Measurements from ENCODE around the gene ARFGAP3. TPM values are rescaled to one million over a fixed set of nuclear protein-coding genes. Genes with fewer than 3 reads are reported as not detected.

The ARFGAP3 gene
- total and polyA plus RNA-seq, 7 experiments from 2014 or later = 22.9 to 38.4 (median 30.6) TPM

DNA sequence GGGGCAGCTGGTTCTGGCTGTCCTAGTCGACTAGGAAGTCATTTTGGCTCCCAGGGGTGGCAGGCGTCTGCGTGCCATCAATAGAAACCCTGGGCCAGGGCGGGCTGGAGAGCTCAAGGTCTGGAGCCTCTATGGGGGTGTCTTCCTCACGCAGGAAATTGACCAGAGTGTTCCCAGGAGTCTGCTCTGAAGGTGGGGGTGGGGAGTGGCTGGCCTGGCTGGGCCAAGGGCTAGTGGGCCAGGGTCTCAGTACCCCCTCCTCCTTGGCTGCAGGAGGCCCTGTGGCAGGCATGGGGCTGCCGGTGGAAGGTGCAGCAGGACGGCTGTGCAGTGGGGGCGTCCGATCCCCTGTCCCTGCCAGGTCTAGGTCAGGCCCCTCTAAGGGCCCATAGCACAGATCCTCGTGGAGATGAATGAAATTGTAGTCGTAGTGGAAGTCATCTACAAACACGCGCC is 64.6 kb downstream of the ARFGAP3 start:
- H3K4me1 Mint-ChIP-seq = peaks cover 0 to 4% (median 0%) of the 10 kb centered on the region in 7 donors
- H3K4me1 ChIP-seq (ENCODE audit: control insufficient read depth in 2 of 2, insufficient read depth in 2 of 2, low read length in 2 of 2) = no peaks in the 10 kb centered on the region
- H3K4me3 Mint-ChIP-seq = no peak overlapping the region
- no peaks in the 10 kb centered on the region for H3K9me3 Mint-ChIP-seq
- no peak overlapping the region for H3K27ac Mint-ChIP-seq
- H3K27ac ChIP-seq (ENCODE audit: low read depth, low read length) = no peak overlapping the region
- intact Hi-C loops (cut with micrococcal nuclease) = no loop called here
- CTCF ChIA-PET = no interaction called here
- ATAC-seq (peak; percentile 10), DNase-seq (no peak)
- no peak overlapping the region for H3K4me3 ChIP-seq (ENCODE audit: low read length)
- POLR2A ChIA-PET = no interaction called here
- no peaks in the 10 kb centered on the region for H3K27me3 Mint-ChIP-seq
- H3K36me3 ChIP-seq (ENCODE audit: control insufficient read depth in 2 of 3, insufficient read depth in 3 of 3, low read length in 3 of 3) = peaks cover 0 to 10% (median 0%) of the 10 kb centered on the region in 3 experiments
- H3K36me3 Mint-ChIP-seq = peaks cover 0 to 8% (median 2%) of the 10 kb centered on the region in 5 donors
- no peaks in the 10 kb centered on the region for H3K27me3 ChIP-seq (ENCODE audit: control insufficient read depth in 2 of 2, insufficient read depth in 2 of 2, low read length in 2 of 2)
- H3K9me3 ChIP-seq (ENCODE audit: control insufficient read depth in 2 of 3, low read length in 3 of 3) = no peaks in the 10 kb centered on the region

DNA sequence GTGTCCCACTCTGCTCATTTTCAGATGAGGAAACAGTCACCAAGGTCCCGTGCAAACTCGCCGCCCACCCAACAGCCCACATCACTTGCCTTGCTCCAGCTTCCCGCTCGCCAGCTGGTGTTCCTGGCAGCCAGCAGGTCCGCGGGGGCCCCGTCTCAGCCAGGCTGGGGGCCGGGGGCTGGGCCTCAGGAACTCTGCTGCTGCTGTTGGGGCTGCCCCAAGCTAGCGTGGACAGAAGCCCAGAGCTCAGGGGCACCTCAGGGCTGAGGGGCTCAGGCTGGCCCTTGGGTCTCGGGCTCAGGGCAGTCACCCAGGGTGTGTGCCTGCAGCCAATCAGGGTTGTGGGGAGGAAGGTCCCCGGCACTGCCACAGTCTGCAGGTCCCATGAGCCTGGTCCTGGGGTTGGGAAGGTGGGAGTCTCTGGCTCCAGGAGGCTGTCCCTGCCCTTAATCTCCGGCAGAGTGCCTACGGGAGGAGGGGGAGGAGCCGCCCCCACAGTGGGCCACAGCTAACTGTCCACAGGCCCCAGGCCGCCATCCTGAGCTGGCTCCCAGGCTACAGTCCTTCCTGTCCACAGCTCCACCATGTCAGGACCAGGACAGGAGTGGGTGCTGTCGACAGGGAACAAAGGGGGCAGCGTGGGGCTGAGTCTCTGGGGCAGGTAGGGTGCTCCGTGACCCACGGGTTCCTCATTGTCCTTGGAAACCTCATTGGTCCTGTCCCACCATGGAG is 65.2 kb downstream of the ARFGAP3 start:
- Mint-ChIP-seq H3K9me3 (no peaks in the 10 kb centered on the region), H3K27me3 (no peaks in the 10 kb centered on the region), H3K4me3 (no peak overlapping the region), H3K27ac (peak overlapping the region in 1 of 9 donors; percentile 51), H3K4me1 (peaks cover 0 to 6% (median 0%) of the 10 kb centered on the region in 7 donors), H3K36me3 (peaks cover 0 to 8% (median 0%) of the 10 kb centered on the region in 5 donors)
- no peak overlapping the region for H3K4me3 ChIP-seq (ENCODE audit: low read length)
- DNase-seq = no peak
- no peaks in the 10 kb centered on the region for H3K4me1 ChIP-seq (ENCODE audit: control insufficient read depth in 2 of 2, insufficient read depth in 2 of 2, low read length in 2 of 2)
- ATAC-seq = no peak
- POLR2A ChIA-PET = no interaction called here
- H3K27ac ChIP-seq (ENCODE audit: low read depth, low read length) = no peak overlapping the region
- intact Hi-C loops (cut with micrococcal nuclease) = no loop called here
- CTCF ChIA-PET = no interaction called here
- peaks cover 0 to 7% (median 0%) of the 10 kb centered on the region in 3 experiments for H3K36me3 ChIP-seq (ENCODE audit: control insufficient read depth in 2 of 3, insufficient read depth in 3 of 3, low read length in 3 of 3)
- no peaks in the 10 kb centered on the region for H3K27me3 ChIP-seq (ENCODE audit: control insufficient read depth in 2 of 2, insufficient read depth in 2 of 2, low read length in 2 of 2)
- no peaks in the 10 kb centered on the region for H3K9me3 ChIP-seq (ENCODE audit: control insufficient read depth in 2 of 3, low read length in 3 of 3)

DNA sequence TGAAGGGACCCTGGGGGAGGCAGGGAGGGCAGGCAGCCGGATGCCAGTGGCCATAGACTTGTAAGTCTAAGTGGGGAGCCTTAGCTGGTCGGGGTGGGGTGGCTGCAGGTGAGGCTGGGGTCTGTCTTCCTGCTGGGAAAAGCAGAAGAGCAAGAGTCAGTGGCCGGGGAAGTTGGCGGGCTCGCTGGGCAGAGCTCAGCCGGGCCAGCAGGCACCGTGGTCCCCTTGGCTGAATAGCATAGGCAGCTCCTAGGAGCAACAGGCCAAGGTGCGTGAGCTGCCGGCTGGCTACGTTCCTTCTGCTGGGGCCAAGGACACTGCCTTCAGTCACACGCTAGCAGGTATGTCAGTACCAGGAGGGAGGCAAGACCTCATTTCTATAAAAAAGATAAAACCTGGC is 68.6 kb downstream of the ARFGAP3 start:
- no peak for DNase-seq
- Mint-ChIP-seq H3K27ac (no peak overlapping the region), H3K9me3 (no peaks in the 10 kb centered on the region), H3K4me1 (peaks cover 0 to 6% (median 0%) of the 10 kb centered on the region in 7 donors), H3K36me3 (no peaks in the 10 kb centered on the region), H3K27me3 (no peaks in the 10 kb centered on the region), H3K4me3 (no peak overlapping the region)
- H3K27ac ChIP-seq (ENCODE audit: low read depth, low read length) = no peak overlapping the region
- no peak for ATAC-seq
- no peaks in the 10 kb centered on the region for H3K27me3 ChIP-seq (ENCODE audit: control insufficient read depth in 2 of 2, insufficient read depth in 2 of 2, low read length in 2 of 2)
- H3K9me3 ChIP-seq (ENCODE audit: control insufficient read depth in 2 of 3, low read length in 3 of 3) = no peaks in the 10 kb centered on the region
- intact Hi-C loops (cut with micrococcal nuclease) = no loop called here
- ChIA-PET CTCF (no interaction called here), POLR2A (no interaction called here)
- no peak overlapping the region for H3K4me3 ChIP-seq (ENCODE audit: low read length)
- no peaks in the 10 kb centered on the region for H3K36me3 ChIP-seq (ENCODE audit: control insufficient read depth in 2 of 3, insufficient read depth in 3 of 3, low read length in 3 of 3)
- H3K4me1 ChIP-seq (ENCODE audit: control insufficient read depth in 2 of 2, insufficient read depth in 2 of 2, low read length in 2 of 2) = no peaks in the 10 kb centered on the region

DNA sequence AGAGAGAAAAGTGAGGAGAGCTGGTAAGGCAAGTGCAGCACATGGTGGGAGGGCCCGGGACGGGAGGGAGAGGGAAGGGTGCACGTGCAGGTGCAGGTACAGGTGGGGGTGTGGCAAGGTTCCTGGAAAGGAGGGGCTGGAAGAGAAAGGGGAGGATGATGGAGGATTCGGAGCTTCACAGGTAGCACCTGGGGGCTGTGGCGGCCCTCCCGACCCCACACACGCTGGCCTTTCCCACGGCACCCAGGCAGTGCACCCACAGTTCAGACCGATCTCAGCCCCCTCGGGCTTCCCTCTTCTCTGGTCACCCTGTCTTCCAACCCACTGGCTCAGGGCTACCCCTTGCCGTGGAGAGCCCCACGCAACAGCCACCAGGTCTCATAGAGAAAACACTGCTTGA is 69.1 kb downstream of the ARFGAP3 start:
- ATAC-seq (no peak), DNase-seq (no peak)
- Mint-ChIP-seq H3K9me3 (no peaks in the 10 kb centered on the region), H3K36me3 (no peaks in the 10 kb centered on the region), H3K27me3 (no peaks in the 10 kb centered on the region), H3K4me1 (peaks cover 0 to 6% (median 0%) of the 10 kb centered on the region in 7 donors), H3K4me3 (no peak overlapping the region), H3K27ac (no peak overlapping the region)
- Histone ChIP-seq H3K4me1 (ENCODE audit: control insufficient read depth in 2 of 2, insufficient read depth in 2 of 2, low read length in 2 of 2) (no peaks in the 10 kb centered on the region), H3K4me3 (ENCODE audit: low read length) (no peak overlapping the region), H3K27ac (ENCODE audit: low read depth, low read length) (no peak overlapping the region), H3K27me3 (ENCODE audit: control insufficient read depth in 2 of 2, insufficient read depth in 2 of 2, low read length in 2 of 2) (no peaks in the 10 kb centered on the region), H3K9me3 (ENCODE audit: control insufficient read depth in 2 of 3, low read length in 3 of 3) (no peaks in the 10 kb centered on the region), H3K36me3 (ENCODE audit: control insufficient read depth in 2 of 3, insufficient read depth in 3 of 3, low read length in 3 of 3) (no peaks in the 10 kb centered on the region)
- POLR2A ChIA-PET = no interaction called here
- intact Hi-C loops (cut with micrococcal nuclease) = no loop called here
- CTCF ChIA-PET = no interaction called here

DNA sequence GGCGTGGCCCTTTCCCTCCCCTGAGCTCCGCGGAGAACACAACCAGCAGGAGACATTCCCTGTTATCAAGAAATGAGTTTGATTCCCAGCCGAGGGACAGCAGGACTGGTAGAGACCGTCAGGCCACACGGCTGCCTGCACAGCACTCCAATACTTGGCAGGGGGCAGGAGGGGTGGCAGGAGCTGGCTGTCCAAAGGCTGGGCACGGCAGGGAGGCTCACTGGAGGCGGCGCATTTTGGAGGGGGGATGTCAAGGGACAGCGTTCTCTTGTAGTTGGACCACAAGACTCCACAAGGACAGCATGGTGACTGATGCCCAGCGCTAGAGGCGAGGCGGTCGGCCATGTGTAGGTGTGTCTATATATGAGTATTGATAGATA is 69.7 kb downstream of the ARFGAP3 start:
- H3K9me3 ChIP-seq (ENCODE audit: control insufficient read depth in 2 of 3, low read length in 3 of 3) = no peaks in the 10 kb centered on the region
- no peak overlapping the region for H3K27ac ChIP-seq (ENCODE audit: low read depth, low read length)
- DNase-seq (no peak), ATAC-seq (no peak)
- Mint-ChIP-seq H3K27me3 (no peaks in the 10 kb centered on the region), H3K4me3 (no peak overlapping the region), H3K4me1 (peaks cover 0 to 6% (median 0%) of the 10 kb centered on the region in 7 donors), H3K27ac (no peak overlapping the region), H3K9me3 (no peaks in the 10 kb centered on the region), H3K36me3 (no peaks in the 10 kb centered on the region)
- ChIA-PET POLR2A (no interaction called here), CTCF (no interaction called here)
- H3K4me3 ChIP-seq (ENCODE audit: low read length) = no peak overlapping the region
- no peaks in the 10 kb centered on the region for H3K36me3 ChIP-seq (ENCODE audit: control insufficient read depth in 2 of 3, insufficient read depth in 3 of 3, low read length in 3 of 3)
- no peaks in the 10 kb centered on the region for H3K4me1 ChIP-seq (ENCODE audit: control insufficient read depth in 2 of 2, insufficient read depth in 2 of 2, low read length in 2 of 2)
- intact Hi-C loops (cut with micrococcal nuclease) = no loop called here
- no peaks in the 10 kb centered on the region for H3K27me3 ChIP-seq (ENCODE audit: control insufficient read depth in 2 of 2, insufficient read depth in 2 of 2, low read length in 2 of 2)

DNA sequence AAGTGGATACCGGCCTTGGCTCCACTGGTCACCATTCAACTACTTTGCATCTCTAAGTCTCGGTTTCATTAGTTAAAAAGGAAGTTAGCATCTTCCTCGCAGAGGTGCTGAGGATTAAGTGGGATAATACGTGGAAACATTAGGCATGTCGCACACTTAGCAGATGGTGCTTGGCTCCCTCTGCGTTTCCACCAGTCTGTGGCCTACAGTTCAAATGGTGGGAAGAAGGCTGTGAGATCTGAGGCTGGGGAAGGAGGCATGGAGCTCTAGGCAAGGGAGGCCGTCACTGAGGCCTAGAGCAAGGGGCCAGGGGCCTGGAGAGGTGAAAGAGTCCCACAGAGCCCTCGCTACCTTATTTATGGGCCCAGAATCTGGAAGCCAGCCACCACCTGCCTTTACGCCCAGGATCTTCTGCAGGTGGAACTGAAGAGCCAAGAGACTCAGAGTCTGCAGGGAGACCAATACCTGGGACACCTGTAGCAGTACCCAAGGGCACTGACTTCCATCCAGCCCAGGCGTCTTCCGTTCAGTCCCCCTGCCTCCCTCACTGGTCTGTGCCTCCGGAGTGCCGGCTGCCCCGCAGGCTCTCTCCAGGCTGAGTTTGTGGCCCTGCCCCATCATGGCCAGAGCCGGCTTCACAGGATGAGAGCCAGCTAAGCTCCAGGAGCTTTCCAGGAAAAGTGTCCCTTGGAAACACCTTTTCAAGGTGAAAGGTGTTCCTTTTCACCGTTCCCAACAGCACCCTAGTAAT is 70.3 kb downstream of the ARFGAP3 start:
- Mint-ChIP-seq H3K27ac (no peak overlapping the region), H3K4me1 (peaks cover 0 to 6% (median 0%) of the 10 kb centered on the region in 7 donors), H3K36me3 (no peaks in the 10 kb centered on the region), H3K9me3 (no peaks in the 10 kb centered on the region), H3K27me3 (no peaks in the 10 kb centered on the region), H3K4me3 (no peak overlapping the region)
- Histone ChIP-seq H3K27ac (ENCODE audit: low read depth, low read length) (no peak overlapping the region), H3K4me1 (ENCODE audit: control insufficient read depth in 2 of 2, insufficient read depth in 2 of 2, low read length in 2 of 2) (no peaks in the 10 kb centered on the region), H3K27me3 (ENCODE audit: control insufficient read depth in 2 of 2, insufficient read depth in 2 of 2, low read length in 2 of 2) (no peaks in the 10 kb centered on the region), H3K9me3 (ENCODE audit: control insufficient read depth in 2 of 3, low read length in 3 of 3) (no peaks in the 10 kb centered on the region), H3K36me3 (ENCODE audit: control insufficient read depth in 2 of 3, insufficient read depth in 3 of 3, low read length in 3 of 3) (no peaks in the 10 kb centered on the region), H3K4me3 (ENCODE audit: low read length) (no peak overlapping the region)
- CTCF ChIA-PET = no interaction called here
- POLR2A ChIA-PET = no interaction called here
- no peak for ATAC-seq
- DNase-seq = no peak
- intact Hi-C loops (cut with micrococcal nuclease) = no loop called here

All from naive thymus-derived CD4-positive, alpha-beta T cell (primary cell).